ENCODE results near the gene STYXL2.

DNA sequence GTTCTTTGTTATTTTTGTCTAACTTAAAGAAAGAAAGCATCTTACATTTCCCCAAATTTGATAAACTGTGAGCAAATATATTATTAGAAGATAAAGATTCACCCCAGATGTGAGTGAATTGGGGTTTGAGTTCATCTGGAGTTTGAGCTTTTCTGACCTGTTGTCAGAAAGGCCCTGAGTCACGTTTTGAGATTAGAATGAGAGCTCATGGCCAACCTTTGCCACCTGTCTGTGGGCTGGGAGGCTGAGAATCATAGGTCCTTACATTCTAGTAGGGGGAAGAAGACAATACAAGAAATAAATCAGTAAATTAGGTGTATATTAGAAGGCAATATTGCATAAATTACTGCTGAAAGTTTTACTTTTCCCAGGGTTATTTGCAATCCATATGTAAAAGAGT lies 22.3 kb downstream of the STYXL2 start:
- TF ChIP-seq, protein P1, sequence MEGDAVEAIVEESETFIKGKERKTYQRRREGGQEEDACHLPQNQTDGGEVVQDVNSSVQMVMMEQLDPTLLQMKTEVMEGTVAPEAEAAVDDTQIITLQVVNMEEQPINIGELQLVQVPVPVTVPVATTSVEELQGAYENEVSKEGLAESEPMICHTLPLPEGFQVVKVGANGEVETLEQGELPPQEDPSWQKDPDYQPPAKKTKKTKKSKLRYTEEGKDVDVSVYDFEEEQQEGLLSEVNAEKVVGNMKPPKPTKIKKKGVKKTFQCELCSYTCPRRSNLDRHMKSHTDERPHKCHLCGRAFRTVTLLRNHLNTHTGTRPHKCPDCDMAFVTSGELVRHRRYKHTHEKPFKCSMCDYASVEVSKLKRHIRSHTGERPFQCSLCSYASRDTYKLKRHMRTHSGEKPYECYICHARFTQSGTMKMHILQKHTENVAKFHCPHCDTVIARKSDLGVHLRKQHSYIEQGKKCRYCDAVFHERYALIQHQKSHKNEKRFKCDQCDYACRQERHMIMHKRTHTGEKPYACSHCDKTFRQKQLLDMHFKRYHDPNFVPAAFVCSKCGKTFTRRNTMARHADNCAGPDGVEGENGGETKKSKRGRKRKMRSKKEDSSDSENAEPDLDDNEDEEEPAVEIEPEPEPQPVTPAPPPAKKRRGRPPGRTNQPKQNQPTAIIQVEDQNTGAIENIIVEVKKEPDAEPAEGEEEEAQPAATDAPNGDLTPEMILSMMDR (conservative IDR thresholded peaks at IDR 0.05; ENCODE audit: low read depth in 2 of 2), result no peak
- TF ChIP-seq POLR2AphosphoS5 (IDR thresholded peaks at IDR 0.05; ENCODE audit: low read depth), result no peak
- no peak for TF ChIP-seq CREB1 (CRISPR knock-in tag; IDR thresholded peaks at IDR 0.05; ENCODE audit: low read depth)
